Loucy (cell line): ENCODE results near the gene FAU.
A peak's percentile ranks its signal among the peaks of the same experiment; 100 is the strongest.

Source experiments
- H2AFZ ChIP-seq: fragments of 200-600 bp; sonication (generic); 2 replicates; pipeline ENCODE4 v1.6.0; 2016; ENCODE audit warnings: antibody characterized with exemption, mild to moderate bottlenecking, low read length, moderate library complexity
- H3F3A ChIP-seq: fragments of 200-600 bp; 2 replicates; pipeline ENCODE4 v1.6.0; 2016; ENCODE audit warnings: antibody characterized with exemption, low read depth, mild to moderate bottlenecking
- H3K27me3 ChIP-seq: fragments of 200-600 bp; sonication (generic); 2 replicates; pipeline ENCODE4 v1.6.1; 2014; ENCODE audit warnings: low read length, mild to moderate bottlenecking; ENCODE audit not compliant: insufficient read depth, poor library complexity, severe bottlenecking
- H3K36me3 ChIP-seq: fragments of 200-600 bp; sonication (generic); 2 replicates; pipeline ENCODE4 v1.6.1; 2016; ENCODE audit warnings: low read length; ENCODE audit not compliant: insufficient read depth
- H3K4me1 ChIP-seq: fragments of 200-600 bp; sonication (generic); 2 replicates; pipeline ENCODE4 v1.5.1; 2014; ENCODE audit warnings: low read length, mild to moderate bottlenecking; ENCODE audit not compliant: insufficient read depth, poor library complexity, severe bottlenecking
- H3K4me2 ChIP-seq: fragments of 200-600 bp; sonication (generic); 2 replicates; pipeline ENCODE4 v1.6.0; 2014; ENCODE audit warnings: antibody characterized with exemption, low read length, low read depth, mild to moderate bottlenecking; ENCODE audit not compliant: poor library complexity, severe bottlenecking
- H3K4me3 ChIP-seq: fragments of 200-600 bp; sonication (generic); 2 replicates; pipeline ENCODE4 v1.5.1; 2014; ENCODE audit warnings: low read length, mild to moderate bottlenecking, mixed read lengths; ENCODE audit not compliant: poor library complexity, severe bottlenecking
- H3K79me2 ChIP-seq: fragments of 200-600 bp; sonication (generic); 2 replicates; pipeline ENCODE4 v1.6.1; 2014; ENCODE audit warnings: low read length; ENCODE audit not compliant: insufficient read depth
- H3K9ac ChIP-seq: fragments of 200-600 bp; sonication (generic); 2 replicates; pipeline ENCODE4 v1.6.0; 2014; ENCODE audit warnings: mild to moderate bottlenecking, low read depth, low read length, moderate library complexity; ENCODE audit not compliant: poor library complexity, severe bottlenecking
- H3K9me2 ChIP-seq: fragments of 200-600 bp; sonication (generic); replicated peaks from 2 replicates; pipeline ENCODE4 v1.6.1; 2016; ENCODE audit warnings: low read depth, low read length, mixed read lengths
- H3K9me3 ChIP-seq: fragments of 200-600 bp; sonication (generic); 2 replicates; pipeline ENCODE4 v1.6.1; 2014; ENCODE audit warnings: mild to moderate bottlenecking, antibody characterized with exemption, low read length, low read depth; ENCODE audit not compliant: insufficient read depth
- H4K20me1 ChIP-seq: fragments of 200-600 bp; sonication (generic); 2 replicates; pipeline ENCODE4 v1.6.0; 2014; ENCODE audit warnings: antibody characterized with exemption, low read length, mild to moderate bottlenecking; ENCODE audit not compliant: insufficient read depth, poor library complexity, severe bottlenecking
- EZH2phosphoT487 ChIP-seq: fragments of 200-600 bp; IDR thresholded peaks from 2 replicates; pipeline ENCODE4 v1.6.1; 2018; ENCODE audit warnings: antibody characterized with exemption, mild to moderate bottlenecking, moderate library complexity, borderline replicate concordance
- TF ChIP-seq, protein P1 (sequence below): fragments of 200-600 bp; sonication (generic); conservative IDR thresholded peaks from 2 replicates; pipeline ENCODE4 v1.5.1; 2014; ENCODE audit warnings: mild to moderate bottlenecking, antibody characterized with exemption, low read length

The FAU gene

DNA sequence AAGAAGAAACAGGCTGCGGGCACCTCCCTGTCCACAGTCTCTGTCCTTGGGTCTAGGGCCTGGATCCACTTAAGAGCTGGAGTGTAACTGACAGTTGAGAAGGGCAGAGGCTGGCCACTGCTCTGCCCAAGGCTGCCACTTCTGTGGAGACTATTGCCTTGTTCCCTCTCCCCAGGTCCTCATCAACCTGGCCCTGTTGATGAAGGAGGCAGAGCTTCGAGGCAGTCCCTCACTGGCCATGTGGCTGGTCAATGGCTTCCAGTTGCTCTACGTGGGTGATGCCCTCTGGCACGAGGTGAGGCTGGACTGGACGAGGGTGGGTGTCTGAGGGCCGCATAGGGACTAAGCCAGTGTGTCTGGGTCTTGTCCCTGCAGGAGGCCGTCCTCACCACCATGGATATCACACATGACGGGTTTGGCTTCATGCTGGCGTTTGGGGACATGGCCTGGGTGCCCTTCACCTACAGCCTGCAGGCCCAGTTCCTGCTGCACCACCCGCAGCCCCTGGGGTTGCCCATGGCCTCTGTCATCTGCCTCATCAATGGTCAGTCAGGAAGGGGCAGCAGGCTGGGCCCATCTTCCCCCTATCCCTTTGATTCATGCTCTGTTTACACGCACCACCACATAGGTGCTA lies 7.3 kb downstream of the FAU start:
- no peak overlapping the region for H2AFZ ChIP-seq
- no peak overlapping the region for H3K9ac ChIP-seq
- no peak overlapping the region for H3K4me3 ChIP-seq
- no peak for TF ChIP-seq EZH2phosphoT487
- TF ChIP-seq, protein P1, sequence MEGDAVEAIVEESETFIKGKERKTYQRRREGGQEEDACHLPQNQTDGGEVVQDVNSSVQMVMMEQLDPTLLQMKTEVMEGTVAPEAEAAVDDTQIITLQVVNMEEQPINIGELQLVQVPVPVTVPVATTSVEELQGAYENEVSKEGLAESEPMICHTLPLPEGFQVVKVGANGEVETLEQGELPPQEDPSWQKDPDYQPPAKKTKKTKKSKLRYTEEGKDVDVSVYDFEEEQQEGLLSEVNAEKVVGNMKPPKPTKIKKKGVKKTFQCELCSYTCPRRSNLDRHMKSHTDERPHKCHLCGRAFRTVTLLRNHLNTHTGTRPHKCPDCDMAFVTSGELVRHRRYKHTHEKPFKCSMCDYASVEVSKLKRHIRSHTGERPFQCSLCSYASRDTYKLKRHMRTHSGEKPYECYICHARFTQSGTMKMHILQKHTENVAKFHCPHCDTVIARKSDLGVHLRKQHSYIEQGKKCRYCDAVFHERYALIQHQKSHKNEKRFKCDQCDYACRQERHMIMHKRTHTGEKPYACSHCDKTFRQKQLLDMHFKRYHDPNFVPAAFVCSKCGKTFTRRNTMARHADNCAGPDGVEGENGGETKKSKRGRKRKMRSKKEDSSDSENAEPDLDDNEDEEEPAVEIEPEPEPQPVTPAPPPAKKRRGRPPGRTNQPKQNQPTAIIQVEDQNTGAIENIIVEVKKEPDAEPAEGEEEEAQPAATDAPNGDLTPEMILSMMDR, result no peak
- no peaks in the 10 kb centered on the region for H3K9me3 ChIP-seq
- peaks cover 9% of the 10 kb centered on the region for H4K20me1 ChIP-seq
- H3K4me2 ChIP-seq, result no peak overlapping the region
- H3K79me2 ChIP-seq, result peaks cover 24% of the 10 kb centered on the region; the same call in 1 of the 2 replicates
- peaks cover 27% of the 10 kb centered on the region for H3K4me1 ChIP-seq
- peaks cover 9% of the 10 kb centered on the region for H3F3A ChIP-seq
- no peaks in the 10 kb centered on the region for H3K9me2 ChIP-seq
- no peaks in the 10 kb centered on the region for H3K27me3 ChIP-seq
- H3K36me3 ChIP-seq, result peaks cover 10% of the 10 kb centered on the region; the same call in 1 of the 2 replicates

DNA sequence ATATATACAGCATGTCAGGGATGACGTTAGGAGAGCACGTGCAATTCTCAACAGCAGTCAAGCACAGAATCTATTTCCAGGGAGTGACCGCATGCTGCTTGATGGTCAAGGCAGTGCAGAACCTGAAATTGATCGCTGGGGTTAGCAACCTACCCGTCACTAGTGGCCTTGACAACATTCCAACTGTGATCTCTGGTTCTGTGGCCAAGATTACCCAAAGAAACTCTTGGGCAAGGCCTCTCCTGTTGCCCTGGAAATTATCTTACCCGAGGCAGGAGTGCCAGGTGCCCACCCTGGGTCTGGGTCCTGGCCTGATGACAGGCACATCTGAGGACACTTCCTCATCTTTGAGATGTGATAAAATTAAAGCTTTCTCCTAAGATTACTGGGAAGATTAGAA lies 8.1 kb downstream of the FAU start:
- TF ChIP-seq EZH2phosphoT487, result no peak
- TF ChIP-seq, protein P1, result no peak
- Histone ChIP-seq H3K27me3 (no peaks in the 10 kb centered on the region), H3K4me3 (no peak overlapping the region), H3K79me2 (peaks cover 19% of the 10 kb centered on the region; the same call in 1 of the 2 replicates), H3F3A (peaks cover 9% of the 10 kb centered on the region), H3K9ac (peak overlapping the region; percentile 74), H3K36me3 (peaks cover 15% of the 10 kb centered on the region; the same call in 1 of the 2 replicates), H3K9me2 (no peaks in the 10 kb centered on the region), H3K4me2 (no peak overlapping the region), H2AFZ (no peak overlapping the region), H4K20me1 (peaks cover 6% of the 10 kb centered on the region), H3K9me3 (no peaks in the 10 kb centered on the region), H3K4me1 (peaks cover 26% of the 10 kb centered on the region)

DNA sequence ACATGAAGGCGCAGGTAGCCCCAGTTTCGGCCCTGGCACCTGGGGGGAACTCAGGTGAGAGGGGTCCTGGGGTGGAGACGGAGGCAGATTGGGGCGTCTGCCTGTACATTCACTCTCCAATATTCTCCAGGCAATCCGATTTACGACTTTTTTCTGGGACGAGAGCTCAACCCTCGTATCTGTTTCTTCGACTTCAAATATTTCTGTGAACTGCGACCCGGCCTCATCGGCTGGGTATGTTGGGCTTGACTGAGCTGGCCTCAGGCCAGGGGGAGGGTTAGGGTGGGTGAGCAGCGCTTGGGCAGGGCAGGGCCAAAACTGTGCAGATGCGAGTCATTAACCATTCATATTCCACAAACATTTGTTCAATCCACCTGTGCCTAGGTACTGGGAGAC lies 8.6 kb downstream of the FAU start:
- H3K4me1 ChIP-seq, result peaks cover 26% of the 10 kb centered on the region
- H3K4me2 ChIP-seq, result peak overlapping the region; percentile 97
- TF ChIP-seq EZH2phosphoT487, result no peak
- TF ChIP-seq, protein P1, result no peak

More for the DNA sequence above, 8.6 kb downstream of the FAU start:
- H3K79me2 ChIP-seq, result peaks cover 14% of the 10 kb centered on the region; the same call in 1 of the 2 replicates
- H3K4me3 ChIP-seq, result peak overlapping the region; percentile 75
- H3K27me3 ChIP-seq, result no peaks in the 10 kb centered on the region
- no peaks in the 10 kb centered on the region for H3K9me3 ChIP-seq
- H3K9me2 ChIP-seq, result no peaks in the 10 kb centered on the region
- H3K36me3 ChIP-seq, result peaks cover 14% of the 10 kb centered on the region; the same call in 1 of the 2 replicates
- no peak overlapping the region for H2AFZ ChIP-seq
- H3F3A ChIP-seq, result peaks cover 7% of the 10 kb centered on the region
- peak overlapping the region; percentile 74 for H3K9ac ChIP-seq
- H4K20me1 ChIP-seq, result peaks cover 6% of the 10 kb centered on the region
